ENCODE data around the gene PRRT1. TPM values are rescaled to one million over a fixed set of nuclear protein-coding genes. Genes with fewer than 3 reads are reported as not detected.

PRRT1 gene
- total RNA-seq, 1 donor: under 0.01 TPM

DNA sequence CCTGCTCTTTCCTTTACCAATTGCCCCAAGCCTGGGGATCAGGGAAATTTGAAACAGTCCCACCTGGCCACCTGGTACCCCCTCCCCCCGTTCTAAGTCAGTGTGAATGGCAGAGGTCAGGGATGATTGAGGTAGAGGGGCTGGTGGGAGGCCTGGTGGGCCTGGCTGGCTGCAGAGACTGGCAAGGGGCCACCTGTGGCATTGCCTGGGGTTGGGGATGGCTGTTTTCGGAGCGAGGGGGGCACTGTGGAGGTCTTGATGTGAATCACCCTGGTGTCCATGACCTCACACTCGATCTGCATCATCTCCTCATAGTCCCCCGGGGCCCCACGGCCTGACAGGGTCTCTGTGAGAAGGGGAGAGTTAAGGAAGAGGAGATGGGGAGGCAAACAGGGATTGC is 36.1 kb downstream of the PRRT1 start:
- H3K36me3 ChIP-seq (ENCODE audit: insufficient read depth, low read length): peaks cover 26% of the 10 kb centered on the region
- TF ChIP-seq, protein P1, sequence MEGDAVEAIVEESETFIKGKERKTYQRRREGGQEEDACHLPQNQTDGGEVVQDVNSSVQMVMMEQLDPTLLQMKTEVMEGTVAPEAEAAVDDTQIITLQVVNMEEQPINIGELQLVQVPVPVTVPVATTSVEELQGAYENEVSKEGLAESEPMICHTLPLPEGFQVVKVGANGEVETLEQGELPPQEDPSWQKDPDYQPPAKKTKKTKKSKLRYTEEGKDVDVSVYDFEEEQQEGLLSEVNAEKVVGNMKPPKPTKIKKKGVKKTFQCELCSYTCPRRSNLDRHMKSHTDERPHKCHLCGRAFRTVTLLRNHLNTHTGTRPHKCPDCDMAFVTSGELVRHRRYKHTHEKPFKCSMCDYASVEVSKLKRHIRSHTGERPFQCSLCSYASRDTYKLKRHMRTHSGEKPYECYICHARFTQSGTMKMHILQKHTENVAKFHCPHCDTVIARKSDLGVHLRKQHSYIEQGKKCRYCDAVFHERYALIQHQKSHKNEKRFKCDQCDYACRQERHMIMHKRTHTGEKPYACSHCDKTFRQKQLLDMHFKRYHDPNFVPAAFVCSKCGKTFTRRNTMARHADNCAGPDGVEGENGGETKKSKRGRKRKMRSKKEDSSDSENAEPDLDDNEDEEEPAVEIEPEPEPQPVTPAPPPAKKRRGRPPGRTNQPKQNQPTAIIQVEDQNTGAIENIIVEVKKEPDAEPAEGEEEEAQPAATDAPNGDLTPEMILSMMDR (IDR thresholded peaks at IDR 0.05; ENCODE audit: extremely low read depth, low read depth, low read length): no peak
- DNase-seq (ENCODE audit: insufficient read length, low spot score, missing footprints): no peak
- peaks cover 31% of the 10 kb centered on the region for H3K4me1 ChIP-seq (ENCODE audit: insufficient read depth, low read length)
- peaks cover under 1% of the 10 kb centered on the region for H3K27me3 ChIP-seq (ENCODE audit: insufficient read depth, low read length)
- no peaks in the 10 kb centered on the region for H3K9me3 ChIP-seq (ENCODE audit: low read depth, low read length)
- H3K79me2 ChIP-seq (ENCODE audit: insufficient read depth, low read length): no peaks in the 10 kb centered on the region
- H4K20me1 ChIP-seq (ENCODE audit: insufficient read depth, low read length): no peaks in the 10 kb centered on the region
- H3K4me2 ChIP-seq (ENCODE audit: insufficient read depth, low read length): no peak overlapping the region
- no peak overlapping the region for H2AFZ ChIP-seq (ENCODE audit: low read length)
- H3K4me3 ChIP-seq (ENCODE audit: insufficient read depth, low read length): no peak overlapping the region
- H3K27ac ChIP-seq (ENCODE audit: low read depth, low read length): peak overlapping the region; percentile 63

DNA sequence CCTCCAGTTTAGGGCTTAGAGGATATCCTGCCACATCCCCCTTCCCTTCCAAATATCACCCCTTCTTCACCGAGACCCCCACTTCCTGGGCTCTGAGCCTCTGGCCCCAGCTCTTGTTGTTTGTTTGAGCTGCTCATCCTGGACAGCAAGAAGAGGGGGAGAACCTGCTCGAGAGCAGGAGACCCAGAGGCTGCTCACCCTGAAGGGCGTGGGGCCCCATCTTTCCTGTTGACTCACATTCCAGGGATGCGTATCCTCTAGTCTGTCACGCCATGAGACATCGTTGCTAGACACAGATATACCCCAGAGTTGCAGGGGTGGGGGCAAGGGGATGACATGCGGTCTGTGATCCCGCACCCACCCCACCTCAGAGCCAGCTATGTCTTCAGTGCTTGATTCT is 36.9 kb downstream of the PRRT1 start:
- H3K79me2 ChIP-seq (ENCODE audit: insufficient read depth, low read length): no peaks in the 10 kb centered on the region
- peaks cover 31% of the 10 kb centered on the region for H3K4me1 ChIP-seq (ENCODE audit: insufficient read depth, low read length)
- peak overlapping the region; percentile 86 for H3K27ac ChIP-seq (ENCODE audit: low read depth, low read length)
- DNase-seq (ENCODE audit: insufficient read length, low spot score, missing footprints): peak; percentile 92
- H3K36me3 ChIP-seq (ENCODE audit: insufficient read depth, low read length): peaks cover 24% of the 10 kb centered on the region
- no peak overlapping the region for H2AFZ ChIP-seq (ENCODE audit: low read length)
- H3K27me3 ChIP-seq (ENCODE audit: insufficient read depth, low read length): peaks cover 9% of the 10 kb centered on the region
- peak overlapping the region; percentile 60 for H3K4me2 ChIP-seq (ENCODE audit: insufficient read depth, low read length)
- H4K20me1 ChIP-seq (ENCODE audit: insufficient read depth, low read length): no peaks in the 10 kb centered on the region
- H3K9me3 ChIP-seq (ENCODE audit: low read depth, low read length): no peaks in the 10 kb centered on the region
- no peak overlapping the region for H3K4me3 ChIP-seq (ENCODE audit: insufficient read depth, low read length)
- TF ChIP-seq, protein P1 (IDR thresholded peaks at IDR 0.05; ENCODE audit: extremely low read depth, low read depth, low read length): no peak

GRCh38 chr6:32113386-32114352 is 38.1 kb downstream of the PRRT1 start:
- H2AFZ ChIP-seq (ENCODE audit: low read length): no peak overlapping the region
- H3K9me3 ChIP-seq (ENCODE audit: low read depth, low read length): no peaks in the 10 kb centered on the region
- peak overlapping the region; percentile 31 for H3K4me2 ChIP-seq (ENCODE audit: insufficient read depth, low read length)
- H4K20me1 ChIP-seq (ENCODE audit: insufficient read depth, low read length): peaks cover 5% of the 10 kb centered on the region
- peak; percentile 98 for DNase-seq (ENCODE audit: insufficient read length, low spot score, missing footprints)
- peak overlapping the region; percentile 86 for H3K27ac ChIP-seq (ENCODE audit: low read depth, low read length)
- H3K4me1 ChIP-seq (ENCODE audit: insufficient read depth, low read length): peaks cover 26% of the 10 kb centered on the region
- no peaks in the 10 kb centered on the region for H3K79me2 ChIP-seq (ENCODE audit: insufficient read depth, low read length)
- H3K36me3 ChIP-seq (ENCODE audit: insufficient read depth, low read length): peaks cover 22% of the 10 kb centered on the region
- TF ChIP-seq, protein P1 (IDR thresholded peaks at IDR 0.05; ENCODE audit: extremely low read depth, low read depth, low read length): peak; percentile 85
- H3K4me3 ChIP-seq (ENCODE audit: insufficient read depth, low read length): no peak overlapping the region
- H3K27me3 ChIP-seq (ENCODE audit: insufficient read depth, low read length): peaks cover 19% of the 10 kb centered on the region

DNA sequence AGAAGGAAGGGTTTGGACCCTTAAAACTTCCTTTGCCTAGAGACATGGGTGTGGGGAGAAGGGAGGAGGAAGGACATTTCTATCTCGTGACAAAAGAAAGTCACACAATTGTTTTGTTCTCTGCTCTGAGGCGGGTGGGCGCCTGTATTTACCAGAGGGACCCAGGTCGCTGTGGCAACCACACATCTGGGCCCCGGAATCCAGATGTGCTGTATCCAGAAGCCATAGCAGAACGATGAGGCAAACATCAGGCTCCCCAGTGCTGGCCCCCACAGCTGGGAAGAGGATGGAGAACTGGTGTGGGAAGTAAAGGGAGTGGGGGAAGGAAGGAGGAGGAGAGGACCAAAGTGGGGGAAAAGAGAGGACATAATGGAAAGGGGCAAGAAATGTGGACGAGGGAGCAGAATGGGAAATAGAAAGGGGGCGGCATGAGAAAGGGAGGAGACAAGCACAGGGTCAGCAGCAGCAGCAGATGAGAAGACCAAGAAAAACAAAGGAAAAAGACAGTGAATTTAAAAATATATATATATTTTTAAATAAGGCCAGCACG is 39.2 kb downstream of the PRRT1 start:
- H3K4me3 ChIP-seq (ENCODE audit: insufficient read depth, low read length): no peak overlapping the region
- no peak overlapping the region for H2AFZ ChIP-seq (ENCODE audit: low read length)
- peaks cover 7% of the 10 kb centered on the region for H4K20me1 ChIP-seq (ENCODE audit: insufficient read depth, low read length)
- DNase-seq (ENCODE audit: insufficient read length, low spot score, missing footprints): no peak
- peaks cover 15% of the 10 kb centered on the region for H3K36me3 ChIP-seq (ENCODE audit: insufficient read depth, low read length)
- no peak overlapping the region for H3K27ac ChIP-seq (ENCODE audit: low read depth, low read length)
- no peak overlapping the region for H3K4me2 ChIP-seq (ENCODE audit: insufficient read depth, low read length)
- H3K27me3 ChIP-seq (ENCODE audit: insufficient read depth, low read length): peaks cover 23% of the 10 kb centered on the region
- no peaks in the 10 kb centered on the region for H3K9me3 ChIP-seq (ENCODE audit: low read depth, low read length)
- peaks cover 36% of the 10 kb centered on the region for H3K4me1 ChIP-seq (ENCODE audit: insufficient read depth, low read length)
- TF ChIP-seq, protein P1 (IDR thresholded peaks at IDR 0.05; ENCODE audit: extremely low read depth, low read depth, low read length): no peak
- H3K79me2 ChIP-seq (ENCODE audit: insufficient read depth, low read length): no peaks in the 10 kb centered on the region
